Measurements from ENCODE around the gene NFKBIE. TPM values are rescaled to one million over a fixed set of nuclear protein-coding genes. Genes with fewer than 3 reads are reported as not detected.

Gene NFKBIE
- polyA plus RNA-seq, 1 donor from 2014 or later: 16.8 TPM

- H3K36me3 ChIP-seq (ENCODE audit: insufficient read depth, low read length): peaks cover 7% of the 10 kb centered on the region
- TF ChIP-seq REST (IDR thresholded peaks at IDR 0.05; ENCODE audit: borderline replicate concordance) (no peak), TAF1 (IDR thresholded peaks at IDR 0.05; ENCODE audit: low read depth) (no peak), POLR2AphosphoS5 (IDR thresholded peaks at IDR 0.05) (no peak), RAD21 (conservative IDR thresholded peaks at IDR 0.05) (no peak), EZH2 (IDR thresholded peaks at IDR 0.05; ENCODE audit: borderline replicate concordance, insufficient read depth, low read length, poor library complexity, severe bottlenecking) (no peak), EP300 (conservative IDR thresholded peaks at IDR 0.05; ENCODE audit: poor library complexity, severe bottlenecking) (no peak), MXI1 (conservative IDR thresholded peaks at IDR 0.05; ENCODE audit: poor library complexity, severe bottlenecking) (no peak), CTCF (IDR thresholded peaks at IDR 0.05; ENCODE audit: poor library complexity, severe bottlenecking) (no peak), SMC3 (conservative IDR thresholded peaks at IDR 0.05; ENCODE audit: poor library complexity) (no peak)
- no peaks in the 10 kb centered on the region for H3F3A ChIP-seq (ENCODE audit: insufficient read depth, low read length, poor library complexity, severe bottlenecking)
- no peak overlapping the region for H3K27ac ChIP-seq (ENCODE audit: low read length)
- H3K9me3 ChIP-seq (ENCODE audit: low read length): no peaks in the 10 kb centered on the region
- no peaks in the 10 kb centered on the region for H3K27me3 ChIP-seq (ENCODE audit: insufficient read depth, low read depth, low read length)
- no peaks in the 10 kb centered on the region for H3K9me2 ChIP-seq (ENCODE audit: insufficient read depth, low read length)
- H3K4me3 ChIP-seq (ENCODE audit: low read length): no peak overlapping the region
- H3K9ac ChIP-seq (ENCODE audit: low read length): no peak overlapping the region
- no peak overlapping the region for H3K4me2 ChIP-seq (ENCODE audit: low read length)
- H4K20me1 ChIP-seq (ENCODE audit: insufficient read depth): no peaks in the 10 kb centered on the region
- no peak overlapping the region for H2AFZ ChIP-seq (ENCODE audit: low read depth, low read length)
- peaks cover 7% of the 10 kb centered on the region for H3K79me2 ChIP-seq (replicated peaks; ENCODE audit: insufficient read depth, low read length)
Measured at GRCh38 chr6:44309092-44309491, 43.7 kb upstream of the NFKBIE start.

- no peak overlapping the region for H2AFZ ChIP-seq (ENCODE audit: low read depth, low read length)
- H3K27ac ChIP-seq (ENCODE audit: low read length): no peak overlapping the region
- H3K79me2 ChIP-seq (replicated peaks; ENCODE audit: insufficient read depth, low read length): peaks cover under 1% of the 10 kb centered on the region
- H3K9me2 ChIP-seq (ENCODE audit: insufficient read depth, low read length): no peaks in the 10 kb centered on the region
- H3F3A ChIP-seq (ENCODE audit: insufficient read depth, low read length, poor library complexity, severe bottlenecking): no peaks in the 10 kb centered on the region
- no peak overlapping the region for H3K4me3 ChIP-seq (ENCODE audit: low read length)
- no peak overlapping the region for H3K4me2 ChIP-seq (ENCODE audit: low read length)
- no peaks in the 10 kb centered on the region for H3K27me3 ChIP-seq (ENCODE audit: insufficient read depth, low read depth, low read length)
- H3K36me3 ChIP-seq (ENCODE audit: insufficient read depth, low read length): peaks cover 7% of the 10 kb centered on the region
- no peak overlapping the region for H3K9ac ChIP-seq (ENCODE audit: low read length)
- H4K20me1 ChIP-seq (ENCODE audit: insufficient read depth): no peaks in the 10 kb centered on the region
- TF ChIP-seq MXI1 (conservative IDR thresholded peaks at IDR 0.05; ENCODE audit: poor library complexity, severe bottlenecking) (no peak), REST (IDR thresholded peaks at IDR 0.05; ENCODE audit: borderline replicate concordance) (no peak), SMC3 (conservative IDR thresholded peaks at IDR 0.05; ENCODE audit: poor library complexity) (no peak), CTCF (IDR thresholded peaks at IDR 0.05; ENCODE audit: poor library complexity, severe bottlenecking) (no peak), POLR2AphosphoS5 (IDR thresholded peaks at IDR 0.05) (no peak), EP300 (conservative IDR thresholded peaks at IDR 0.05; ENCODE audit: poor library complexity, severe bottlenecking) (no peak), RAD21 (conservative IDR thresholded peaks at IDR 0.05) (no peak), EZH2 (IDR thresholded peaks at IDR 0.05; ENCODE audit: borderline replicate concordance, insufficient read depth, low read length, poor library complexity, severe bottlenecking) (no peak), TAF1 (IDR thresholded peaks at IDR 0.05; ENCODE audit: low read depth) (no peak)
- H3K9me3 ChIP-seq (ENCODE audit: low read length): no peaks in the 10 kb centered on the region
Measured at GRCh38 chr6:44307217-44307616, 41.9 kb upstream of the NFKBIE start.
